Upper lobe of left lung (tissue), 4 donors: Measurements from ENCODE around the gene MAP7D1.

Experiments
- EP300 ChIP-seq, 4 donors: sonication (generic); formaldehyde crosslinking; IDR thresholded peaks; one replicate each; pipeline ENCODE4 v1.5.1; 2017; ENCODE audit warnings: antibody characterized with exemption in 4 of 4, control low read depth in 2 of 4
- POLR2A ChIP-seq, 4 donors: fragments of 450-650 bp; IDR thresholded peaks; one replicate each; pipeline ENCODE4 v1.5.1; 2016 to 2017; ENCODE audit warnings: antibody characterized with exemption in 4 of 4, mild to moderate bottlenecking in 2 of 4
- POLR2AphosphoS5 ChIP-seq, 2 donors: sonication (generic); formaldehyde crosslinking; IDR thresholded peaks; one replicate each; pipeline ENCODE4 v1.5.1; 2017; ENCODE audit warnings: antibody characterized with exemption in 2 of 2
- TF ChIP-seq, protein P1 (sequence below), 6 experiments: fragments of 450-650 bp in 4 of 6; fragments of 200-600 bp in 2 of 6; sonication (generic) in 2 of 6; IDR thresholded peaks; one replicate each; pipeline ENCODE4 v1.5.1; 2016 to 2019; ENCODE audit warnings: antibody characterized with exemption in 6 of 6

DNA sequence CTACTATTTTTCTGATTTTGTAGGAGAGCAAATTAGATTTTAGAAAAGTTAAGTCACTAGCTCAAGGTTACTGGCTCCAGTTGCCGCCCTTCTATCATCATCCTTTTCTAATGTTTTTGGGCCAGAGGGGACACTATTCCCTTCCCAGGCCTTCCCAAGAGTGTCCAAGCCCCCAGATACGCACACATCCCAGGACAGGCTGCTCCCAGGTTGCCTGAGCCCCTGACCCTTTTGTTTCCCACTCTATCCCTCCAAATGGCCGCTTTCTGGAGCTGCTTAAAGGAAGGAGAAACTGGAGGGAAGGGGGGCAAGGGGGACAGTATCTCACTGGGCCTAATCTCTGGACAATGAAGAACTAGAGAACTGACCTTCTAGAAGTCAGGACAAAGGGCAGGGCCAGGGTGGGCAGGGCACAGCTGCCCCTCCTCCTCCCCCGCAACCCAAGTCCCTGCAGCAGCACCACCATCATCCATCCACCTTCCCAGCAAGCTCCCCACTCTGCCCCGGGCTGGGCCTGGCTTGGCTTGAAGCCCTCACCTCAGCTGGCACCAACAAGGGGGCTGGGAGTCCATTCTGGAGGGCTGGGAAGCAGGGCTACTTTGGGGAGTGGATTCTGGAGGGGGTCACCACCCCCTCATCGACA lies 1.1 kb upstream of the MAP7D1 start:
- TF ChIP-seq POLR2A (IDR thresholded peaks at IDR 0.05) (no peak), POLR2AphosphoS5 (IDR thresholded peaks at IDR 0.05) (no peak), EP300 (IDR thresholded peaks at IDR 0.05) (no peak)
- TF ChIP-seq, protein P1, sequence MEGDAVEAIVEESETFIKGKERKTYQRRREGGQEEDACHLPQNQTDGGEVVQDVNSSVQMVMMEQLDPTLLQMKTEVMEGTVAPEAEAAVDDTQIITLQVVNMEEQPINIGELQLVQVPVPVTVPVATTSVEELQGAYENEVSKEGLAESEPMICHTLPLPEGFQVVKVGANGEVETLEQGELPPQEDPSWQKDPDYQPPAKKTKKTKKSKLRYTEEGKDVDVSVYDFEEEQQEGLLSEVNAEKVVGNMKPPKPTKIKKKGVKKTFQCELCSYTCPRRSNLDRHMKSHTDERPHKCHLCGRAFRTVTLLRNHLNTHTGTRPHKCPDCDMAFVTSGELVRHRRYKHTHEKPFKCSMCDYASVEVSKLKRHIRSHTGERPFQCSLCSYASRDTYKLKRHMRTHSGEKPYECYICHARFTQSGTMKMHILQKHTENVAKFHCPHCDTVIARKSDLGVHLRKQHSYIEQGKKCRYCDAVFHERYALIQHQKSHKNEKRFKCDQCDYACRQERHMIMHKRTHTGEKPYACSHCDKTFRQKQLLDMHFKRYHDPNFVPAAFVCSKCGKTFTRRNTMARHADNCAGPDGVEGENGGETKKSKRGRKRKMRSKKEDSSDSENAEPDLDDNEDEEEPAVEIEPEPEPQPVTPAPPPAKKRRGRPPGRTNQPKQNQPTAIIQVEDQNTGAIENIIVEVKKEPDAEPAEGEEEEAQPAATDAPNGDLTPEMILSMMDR (IDR thresholded peaks at IDR 0.05), result no peak
